Memory B cell (primary cell): ENCODE data around the gene LEMD1.

ENCODE experiments used
- ATAC-seq: fragments of 150-1000 bp; cut with Tn5 transposase; 2 replicates; pipeline ENCODE4 v1.10.0; 2021; ENCODE audit warnings: low read depth, mild to moderate bottlenecking, moderate library complexity
- DNase-seq, 2 donors: peaks; one replicate each; pipeline ENCODE4 v3.0.0; 2022; ENCODE audit warnings: low spot score in 2 of 2
- H3K27ac Mint-ChIP-seq: one replicate; pipeline ENCODE4 v1.8.0; 2022; ENCODE audit warnings: mild to moderate bottlenecking, moderate library complexity, mixed read lengths
- H3K27me3 Mint-ChIP-seq: one replicate; pipeline ENCODE4 v1.8.0; 2022; ENCODE audit warnings: mixed read lengths
- H3K36me3 Mint-ChIP-seq: one replicate; pipeline ENCODE4 v1.8.0; 2022; ENCODE audit warnings: mild to moderate bottlenecking, mixed read lengths
- H3K4me1 Mint-ChIP-seq: one replicate; pipeline ENCODE4 v1.8.0; 2022; ENCODE audit warnings: mixed read lengths
- H3K4me3 Mint-ChIP-seq: one replicate; pipeline ENCODE4 v1.8.0; 2022; ENCODE audit warnings: mild to moderate bottlenecking, moderate library complexity, mixed read lengths
- H3K9me3 Mint-ChIP-seq: one replicate; pipeline ENCODE4 v1.8.0; 2022; ENCODE audit warnings: mixed read lengths

The LEMD1 gene, protein sequence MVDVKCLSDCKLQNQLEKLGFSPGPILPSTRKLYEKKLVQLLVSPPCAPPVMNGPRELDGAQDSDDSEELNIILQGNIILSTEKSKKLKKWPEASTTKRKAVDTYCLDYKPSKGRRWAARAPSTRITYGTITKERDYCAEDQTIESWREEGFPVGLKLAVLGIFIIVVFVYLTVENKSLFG

DNA sequence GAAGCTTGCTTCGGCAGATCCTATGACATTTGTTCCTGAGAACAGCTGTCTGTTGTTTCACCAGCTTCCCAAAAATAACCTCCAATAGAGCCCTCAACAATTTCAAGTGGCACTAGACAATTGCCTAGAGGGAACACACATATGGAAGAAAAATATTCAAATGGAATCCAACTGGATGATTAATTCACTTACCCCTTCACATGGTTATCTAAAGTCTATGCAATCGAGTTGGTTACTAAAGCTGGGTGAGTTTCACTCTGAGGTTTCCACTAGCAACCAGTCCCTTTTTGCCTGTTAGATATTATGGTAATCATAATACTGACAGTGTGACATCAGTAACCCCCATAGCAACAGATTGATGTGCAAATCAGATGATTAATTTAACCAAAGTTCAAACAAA, at the start of gene LEMD1:
LEMD1 (minus strand) TSS at position 259 of the 400 bp plus-strand sequence. CDS start 1,520 bp downstream, outside the sequence.
- Mint-ChIP-seq H3K27ac (no peak within 1 kb of the TSS), H3K4me3 (no peak within 1 kb of the TSS), H3K27me3 (peaks cover 11% of the 10 kb centered on the region), H3K9me3 (no peaks in the 10 kb centered on the region), H3K4me1 (peaks cover 3% of the 10 kb centered on the region), H3K36me3 (no peaks in the 10 kb centered on the region)
- ATAC-seq: no peak
- DNase-seq: no peak

- Mint-ChIP-seq H3K9me3 (peaks cover 7% of the 10 kb centered on the region), H3K4me1 (peaks cover 12% of the 10 kb centered on the region), H3K27me3 (peaks cover 28% of the 10 kb centered on the region), H3K27ac (no peak overlapping the region), H3K36me3 (no peaks in the 10 kb centered on the region), H3K4me3 (no peak overlapping the region)
- no peak for DNase-seq
- no peak for ATAC-seq
These were observed 48.3 kb upstream of the LEMD1 start for GRCh38 chr1:205470131-205470530.

GRCh38 chr1:205466595-205467220, 44.9 kb upstream of the LEMD1 start:
- no peaks in the 10 kb centered on the region for H3K4me1 Mint-ChIP-seq
- DNase-seq: no peak
- no peak overlapping the region for H3K4me3 Mint-ChIP-seq
- no peak overlapping the region for H3K27ac Mint-ChIP-seq
- ATAC-seq: no peak
- no peaks in the 10 kb centered on the region for H3K9me3 Mint-ChIP-seq
- H3K27me3 Mint-ChIP-seq: peaks cover 11% of the 10 kb centered on the region
- no peaks in the 10 kb centered on the region for H3K36me3 Mint-ChIP-seq

GRCh38 chr1:205465392-205465791, 43.5 kb upstream of the LEMD1 start:
- DNase-seq: no peak
- H3K27me3 Mint-ChIP-seq: peaks cover 14% of the 10 kb centered on the region
- no peaks in the 10 kb centered on the region for H3K4me1 Mint-ChIP-seq
- no peak overlapping the region for H3K27ac Mint-ChIP-seq
- H3K9me3 Mint-ChIP-seq: no peaks in the 10 kb centered on the region
- no peak for ATAC-seq
- no peaks in the 10 kb centered on the region for H3K36me3 Mint-ChIP-seq
- no peak overlapping the region for H3K4me3 Mint-ChIP-seq

DNA sequence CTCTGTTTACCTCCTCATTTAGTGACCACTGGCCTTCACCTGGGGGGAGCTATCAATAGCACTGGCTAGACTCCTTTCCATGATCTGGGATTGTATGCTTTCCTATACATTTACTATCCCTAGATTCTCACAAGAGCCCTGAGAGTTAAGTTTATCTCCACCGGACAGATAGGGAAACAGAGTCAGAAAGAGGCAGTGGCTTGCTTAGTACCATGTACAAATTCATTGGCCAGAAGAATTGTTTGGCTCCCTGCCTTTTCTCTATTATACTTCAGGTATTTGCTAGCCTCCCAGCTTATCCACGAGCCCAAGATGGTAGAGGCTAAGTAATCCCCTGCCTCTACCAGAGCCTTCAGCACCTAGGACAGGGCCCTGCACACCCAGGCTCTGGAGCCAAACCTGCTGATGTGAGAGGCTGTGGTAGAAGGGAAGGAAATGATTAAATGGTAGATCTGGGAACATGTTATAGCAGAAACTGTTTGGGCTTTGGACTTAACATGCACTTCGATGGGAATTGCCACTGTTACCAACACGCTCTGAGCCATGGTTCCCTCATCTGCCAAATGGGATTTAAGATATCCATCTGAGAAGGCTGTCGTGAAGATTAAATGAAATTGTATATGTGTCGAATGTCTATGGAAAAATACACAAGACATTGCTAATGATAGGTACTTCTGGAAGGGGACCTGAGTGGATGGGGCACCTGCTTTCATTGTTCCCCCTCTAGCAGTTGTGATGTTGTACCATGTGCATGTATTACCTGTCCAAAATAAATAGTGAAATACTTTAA, 37.1 kb upstream of the LEMD1 start:
- H3K27me3 Mint-ChIP-seq: peaks cover 34% of the 10 kb centered on the region
- peak; percentile 61 for ATAC-seq

GRCh38 chr1:205456868-205457745, 35.3 kb upstream of the LEMD1 start:
- peaks cover 42% of the 10 kb centered on the region for H3K27me3 Mint-ChIP-seq
- peak overlapping the region; percentile 79 for H3K4me3 Mint-ChIP-seq
- H3K4me1 Mint-ChIP-seq: peaks cover 7% of the 10 kb centered on the region
- DNase-seq (no peak), ATAC-seq (peak; percentile 37)
- H3K27ac Mint-ChIP-seq: no peak overlapping the region
- no peaks in the 10 kb centered on the region for H3K9me3 Mint-ChIP-seq
- H3K36me3 Mint-ChIP-seq: no peaks in the 10 kb centered on the region

More for the DNA sequence above, 37.1 kb upstream of the LEMD1 start:
- Mint-ChIP-seq H3K9me3 (no peaks in the 10 kb centered on the region), H3K4me1 (peaks cover 7% of the 10 kb centered on the region), H3K4me3 (no peak overlapping the region), H3K36me3 (no peaks in the 10 kb centered on the region), H3K27ac (no peak overlapping the region)
- DNase-seq: no peak

DNA sequence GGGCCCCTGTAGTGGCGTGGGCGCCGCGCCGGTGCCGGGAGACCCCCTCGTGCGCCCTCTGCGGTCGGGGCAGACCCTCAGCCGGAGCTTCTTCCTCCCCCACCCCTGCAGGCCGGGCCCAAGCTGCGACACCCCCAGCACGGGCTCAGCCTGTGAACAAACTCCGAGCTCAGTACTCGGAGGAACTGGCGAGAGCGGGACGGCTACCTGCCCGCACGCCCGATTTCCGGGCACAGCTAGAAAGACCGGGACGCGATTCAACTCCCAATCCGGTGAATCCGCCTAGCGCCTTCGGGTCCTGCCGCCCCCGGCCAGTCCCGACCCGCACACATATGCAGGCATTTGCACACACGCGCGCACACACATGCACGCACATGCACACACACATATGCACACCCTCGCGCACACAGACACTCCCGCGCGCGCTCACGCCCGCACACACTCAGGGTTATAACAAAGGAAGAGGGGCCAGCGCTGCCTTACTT, 34.6 kb upstream of the LEMD1 start:
- Mint-ChIP-seq H3K27ac (no peak overlapping the region), H3K9me3 (no peaks in the 10 kb centered on the region), H3K4me1 (peaks cover 7% of the 10 kb centered on the region), H3K27me3 (peaks cover 42% of the 10 kb centered on the region), H3K4me3 (peak overlapping the region; percentile 79), H3K36me3 (no peaks in the 10 kb centered on the region)
- DNase-seq: no peak
- ATAC-seq: peak; percentile 46

GRCh38 chr1:205455581-205456382, 33.9 kb upstream of the LEMD1 start, which contains the start of gene BLACAT1:
BLACAT1 (minus strand) TSS chr1:205456045.
- ATAC-seq: no peak
- no peak within 1 kb of the TSS for H3K27ac Mint-ChIP-seq

GRCh38 chr1:205454903-205455335, 33.1 kb upstream of the LEMD1 start:
- ATAC-seq (no peak), DNase-seq (no peak)
- Mint-ChIP-seq H3K4me1 (peaks cover 9% of the 10 kb centered on the region), H3K27ac (no peak overlapping the region), H3K9me3 (no peaks in the 10 kb centered on the region), H3K36me3 (no peaks in the 10 kb centered on the region), H3K4me3 (no peak overlapping the region), H3K27me3 (peaks cover 50% of the 10 kb centered on the region)

More at GRCh38 chr1:205455581-205456382, 33.9 kb upstream of the LEMD1 start, which contains the start of gene BLACAT1:
- H3K36me3 Mint-ChIP-seq: no peaks in the 10 kb centered on the region
- peaks cover 9% of the 10 kb centered on the region for H3K4me1 Mint-ChIP-seq
- no peaks in the 10 kb centered on the region for H3K9me3 Mint-ChIP-seq
- peaks cover 47% of the 10 kb centered on the region for H3K27me3 Mint-ChIP-seq
- peak within 1 kb of the TSS; percentile 79 for H3K4me3 Mint-ChIP-seq
- DNase-seq: no peak

- DNase-seq (no peak), ATAC-seq (no peak)
- Mint-ChIP-seq H3K9me3 (no peaks in the 10 kb centered on the region), H3K4me1 (peaks cover 13% of the 10 kb centered on the region), H3K36me3 (no peaks in the 10 kb centered on the region), H3K27me3 (peaks cover 46% of the 10 kb centered on the region), H3K4me3 (no peak overlapping the region), H3K27ac (no peak overlapping the region)
These were observed 31.6 kb upstream of the LEMD1 start for GRCh38 chr1:205453466-205453865.

GRCh38 chr1:205452933-205453332, 31.1 kb upstream of the LEMD1 start:
- Mint-ChIP-seq H3K4me3 (no peak overlapping the region), H3K4me1 (peaks cover 13% of the 10 kb centered on the region), H3K27me3 (peaks cover 42% of the 10 kb centered on the region), H3K9me3 (no peaks in the 10 kb centered on the region), H3K36me3 (no peaks in the 10 kb centered on the region), H3K27ac (no peak overlapping the region)
- DNase-seq (no peak), ATAC-seq (no peak)

DNA sequence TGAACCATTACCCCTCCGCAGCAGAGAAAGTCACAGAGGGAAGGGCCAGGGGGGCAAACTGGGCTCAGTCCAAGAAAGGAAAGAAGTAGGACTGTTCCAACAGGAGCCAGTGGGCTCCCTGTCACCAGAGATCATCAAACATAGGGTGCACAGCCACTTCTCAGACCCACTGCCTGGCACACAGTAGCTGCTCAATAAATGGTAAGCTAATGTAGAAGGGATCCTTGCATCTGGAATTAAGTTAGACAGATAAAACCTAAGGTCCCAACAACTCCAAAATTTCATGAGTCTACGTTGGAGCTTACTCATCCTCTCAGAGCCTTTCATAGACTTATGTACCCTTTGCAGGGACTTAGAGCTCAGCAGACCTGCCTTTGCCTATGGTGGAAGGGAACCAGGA, 30.5 kb upstream of the LEMD1 start:
- ATAC-seq (no peak), DNase-seq (no peak)
- Mint-ChIP-seq H3K36me3 (no peaks in the 10 kb centered on the region), H3K27me3 (peaks cover 38% of the 10 kb centered on the region), H3K4me1 (peaks cover 13% of the 10 kb centered on the region), H3K4me3 (no peak overlapping the region), H3K27ac (no peak overlapping the region), H3K9me3 (no peaks in the 10 kb centered on the region)

DNA sequence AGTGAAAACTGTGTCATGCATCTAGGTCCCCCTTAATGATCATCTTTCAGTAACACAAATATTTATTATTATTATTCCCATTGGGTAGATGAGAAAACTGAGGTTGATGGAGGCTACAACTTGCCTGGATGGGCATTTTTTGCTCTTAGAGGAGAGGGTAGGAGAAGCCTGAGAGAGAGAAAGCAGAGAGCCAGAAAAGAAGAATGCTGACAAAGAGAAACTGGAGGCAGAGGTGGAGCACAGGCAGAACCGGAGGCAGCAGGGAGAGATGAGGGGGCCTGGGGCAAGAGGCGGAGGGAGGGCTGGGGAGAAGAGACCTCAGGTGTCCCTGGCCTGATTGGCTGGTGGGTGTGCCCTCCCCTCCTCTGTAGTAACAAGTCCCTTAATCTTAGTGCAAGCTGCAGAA, 29.9 kb upstream of the LEMD1 start:
- no peaks in the 10 kb centered on the region for H3K9me3 Mint-ChIP-seq
- no peak overlapping the region for H3K4me3 Mint-ChIP-seq
- no peak overlapping the region for H3K27ac Mint-ChIP-seq
- ATAC-seq: no peak
- H3K36me3 Mint-ChIP-seq: no peaks in the 10 kb centered on the region
- peaks cover 13% of the 10 kb centered on the region for H3K4me1 Mint-ChIP-seq
- no peak for DNase-seq
- H3K27me3 Mint-ChIP-seq: peaks cover 39% of the 10 kb centered on the region
